NCI-H128 (cell line): ENCODE measurements around the gene TENM3.

ENCODE experiments used
- DNase-seq: peaks from one replicate; lab custom pipeline; 2025; ENCODE audit not compliant: unreplicated experiment; lab: John Stamatoyannopoulos, UW

TENM3 gene

DNA sequence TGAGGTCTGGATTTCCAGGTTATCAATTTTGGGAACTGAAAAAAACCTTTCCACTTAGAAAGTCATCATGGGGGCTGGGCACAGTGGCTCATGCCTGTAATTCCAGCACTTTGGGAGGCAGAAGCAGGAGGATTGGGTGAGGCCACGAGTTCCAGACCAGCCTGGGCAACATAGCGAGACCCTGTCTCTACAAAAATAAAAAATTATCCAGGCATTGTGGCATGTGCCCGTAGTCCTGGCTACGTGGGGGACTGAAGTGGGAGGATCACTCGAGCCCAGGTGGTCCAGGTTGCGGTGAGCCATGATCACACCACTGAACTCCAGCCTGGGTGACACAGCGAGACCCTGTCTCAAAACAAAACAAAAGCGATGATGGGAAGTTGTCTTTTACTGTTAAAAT is 7.9 kb downstream of the TENM3 start:
- no peak for DNase-seq

DNA sequence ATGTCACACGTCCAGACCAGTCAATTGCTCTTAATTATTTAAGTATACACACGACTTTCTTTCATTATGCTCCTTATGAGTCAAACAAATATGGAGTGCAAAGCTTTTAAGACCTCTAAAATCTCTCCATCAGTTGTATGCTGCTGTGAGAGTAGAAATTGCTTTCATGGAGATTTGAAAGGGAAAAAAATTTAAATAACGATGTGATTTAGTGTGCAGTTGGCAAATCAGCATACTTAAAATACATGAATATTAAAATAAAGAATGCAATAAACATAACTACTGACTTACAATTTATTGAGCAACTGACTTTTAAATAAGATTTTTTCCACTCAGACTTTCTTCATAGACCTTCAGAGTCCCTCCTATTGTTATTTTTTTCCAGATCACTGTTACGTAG is 9.0 kb downstream of the TENM3 start:
- DNase-seq: no peak

DNA sequence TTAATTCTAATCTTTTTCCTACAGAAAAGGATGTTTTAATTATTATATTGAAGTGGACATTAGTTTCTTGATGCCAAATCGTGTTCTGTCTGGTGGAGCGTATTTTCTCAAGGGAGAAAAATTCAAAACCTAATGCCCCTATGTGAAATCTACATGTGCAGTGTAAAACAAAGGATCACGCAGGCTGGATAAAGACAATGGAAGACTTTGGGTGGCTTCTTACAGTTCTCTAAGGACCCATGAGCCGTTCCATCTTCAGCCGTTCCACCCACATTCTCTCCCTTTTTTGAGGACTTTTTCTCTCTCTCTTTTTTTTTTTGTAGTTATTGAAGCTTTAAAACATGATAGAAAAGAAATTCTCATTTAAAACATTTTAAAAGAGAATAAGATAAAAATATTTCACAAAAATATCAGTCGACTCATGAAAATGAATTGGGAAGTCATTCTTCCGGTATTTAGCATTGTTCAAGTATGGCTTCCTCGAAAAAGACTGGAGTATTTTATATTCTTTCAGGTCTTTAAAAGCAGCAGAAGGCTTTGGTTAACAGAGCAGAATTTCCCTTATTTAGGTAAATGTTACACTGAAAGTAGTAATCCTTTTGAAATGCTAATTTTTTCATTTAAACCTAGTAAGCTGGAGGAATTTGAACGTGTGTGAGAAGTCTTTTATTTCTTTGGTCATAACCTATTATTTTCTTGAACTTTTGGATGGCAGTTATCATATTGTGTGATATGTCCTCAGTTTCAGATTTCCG is 11.0 kb downstream of the TENM3 start:
- no peak for DNase-seq

DNA sequence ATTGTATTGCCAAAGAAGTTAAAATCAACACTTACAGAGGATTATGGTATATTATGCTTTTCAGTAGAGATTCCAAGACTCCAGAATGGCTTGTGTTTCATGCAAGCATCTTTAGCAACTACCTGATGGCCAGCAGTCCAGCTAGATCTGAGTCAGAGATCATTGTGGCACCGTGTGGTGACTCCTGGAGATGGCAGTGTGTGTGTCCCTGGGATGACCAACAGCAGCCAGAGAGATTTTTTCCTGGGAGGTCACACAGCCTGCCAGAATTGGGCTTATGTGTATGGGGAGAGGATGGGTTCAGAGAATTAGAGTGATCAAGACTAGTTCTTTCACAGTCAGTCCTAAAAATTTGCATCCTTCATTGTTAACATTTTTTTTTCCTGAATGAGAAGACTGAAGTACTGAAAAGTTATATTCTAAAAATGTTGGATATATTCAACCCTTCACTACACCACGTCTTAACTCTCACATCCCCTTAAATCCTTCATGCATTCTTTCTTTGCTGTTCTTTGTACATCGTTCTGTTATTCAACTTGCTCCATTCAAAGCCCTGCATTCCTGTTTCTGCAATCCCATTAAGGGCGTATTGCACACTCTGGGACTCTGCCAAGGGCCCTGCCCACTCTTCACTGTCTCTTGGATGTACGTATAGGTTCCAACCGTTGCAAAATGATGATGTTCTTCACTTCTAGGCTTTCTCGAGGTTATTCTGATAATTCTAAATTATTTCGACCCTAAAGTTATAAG is 12.4 kb downstream of the TENM3 start:
- DNase-seq: no peak

DNA sequence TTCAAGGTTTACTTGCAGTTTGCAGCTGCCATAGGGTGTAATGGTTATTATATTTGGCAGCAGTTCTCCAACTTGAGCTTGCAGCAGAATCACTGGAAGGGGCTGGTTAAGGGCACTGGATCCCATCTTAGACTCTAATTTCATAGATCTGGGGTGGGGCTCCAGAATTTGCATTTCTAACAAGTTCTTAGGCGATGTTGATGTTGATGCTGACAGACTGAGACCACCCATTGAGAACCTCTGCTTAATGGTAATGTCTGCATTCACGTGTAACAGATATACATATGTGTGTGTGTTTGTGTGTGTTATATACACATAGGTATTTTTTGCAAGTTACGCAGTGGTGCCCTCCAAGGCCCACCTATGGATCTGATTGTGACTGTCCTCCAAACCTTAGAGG is 13.8 kb downstream of the TENM3 start:
- DNase-seq: no peak

DNA sequence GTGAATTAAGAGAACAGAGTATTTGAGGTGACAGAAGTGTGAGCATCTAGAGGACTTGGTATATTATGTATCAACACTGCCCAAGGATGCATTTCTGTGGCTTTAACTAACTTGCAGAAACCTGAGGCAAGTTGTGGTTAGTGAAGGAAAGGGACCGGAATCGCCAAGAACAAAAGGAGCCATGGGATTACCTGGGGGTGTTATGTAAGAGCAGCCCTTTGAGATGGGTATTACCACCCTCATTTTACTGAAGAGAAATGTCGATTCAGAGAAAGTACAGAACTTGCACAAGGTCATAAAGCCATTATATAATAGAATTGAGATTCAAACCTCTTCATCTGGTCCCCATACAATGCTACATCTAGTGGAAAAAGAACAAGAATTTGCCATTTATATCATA is 14.3 kb downstream of the TENM3 start:
- DNase-seq: no peak

DNA sequence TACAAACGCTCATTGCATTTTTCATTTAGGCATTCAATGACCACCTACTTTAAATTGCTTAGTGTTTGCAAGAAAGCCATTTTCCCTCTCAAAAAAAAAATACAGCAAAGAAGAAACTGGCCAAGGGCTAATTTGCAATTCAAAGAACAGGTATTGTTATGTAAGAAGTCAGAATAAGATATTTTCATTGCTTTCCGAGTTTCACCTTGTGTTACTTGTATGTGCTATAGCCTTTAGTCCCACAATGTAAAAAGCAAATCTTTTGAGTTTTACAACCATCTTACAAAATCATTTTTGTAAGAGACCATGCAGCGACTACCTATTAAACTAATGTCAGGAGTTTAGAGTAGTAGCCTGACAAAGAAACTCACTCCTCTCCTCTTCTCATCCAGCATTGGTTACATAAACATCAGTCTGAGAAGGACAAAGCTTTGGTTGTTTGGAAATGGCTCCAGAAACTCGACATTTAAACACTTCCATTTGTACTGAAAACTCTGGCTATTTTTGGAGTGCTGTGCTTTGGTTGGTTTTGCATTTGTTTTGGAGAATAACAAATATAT is 15.3 kb downstream of the TENM3 start:
- DNase-seq: no peak

DNA sequence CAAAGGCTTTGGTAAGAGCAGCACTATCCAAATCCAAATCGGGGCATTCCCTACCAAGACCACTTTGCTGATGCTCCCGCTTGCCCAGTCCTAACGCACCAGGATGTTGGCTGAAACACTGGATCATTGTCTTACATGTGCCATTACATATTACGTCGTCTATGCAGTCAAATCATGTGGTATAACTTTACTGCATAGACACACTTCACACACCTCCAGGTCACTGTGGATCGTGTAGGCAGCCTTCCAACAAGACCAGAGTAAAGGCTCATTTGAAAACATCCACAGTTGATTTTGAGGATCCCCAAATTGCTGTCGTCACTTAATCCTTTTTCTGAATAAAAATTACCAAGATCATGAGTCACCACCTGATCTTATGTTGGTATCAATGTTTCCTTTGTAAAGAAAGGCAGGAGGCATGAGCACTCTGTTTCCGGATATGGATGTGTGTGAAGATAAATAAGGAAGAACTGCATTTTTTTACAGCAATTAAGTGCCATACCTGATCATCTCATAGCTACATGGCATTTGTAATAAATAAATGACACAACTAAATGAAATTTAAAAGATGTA is 18.5 kb downstream of the TENM3 start:
- DNase-seq: no peak

DNA sequence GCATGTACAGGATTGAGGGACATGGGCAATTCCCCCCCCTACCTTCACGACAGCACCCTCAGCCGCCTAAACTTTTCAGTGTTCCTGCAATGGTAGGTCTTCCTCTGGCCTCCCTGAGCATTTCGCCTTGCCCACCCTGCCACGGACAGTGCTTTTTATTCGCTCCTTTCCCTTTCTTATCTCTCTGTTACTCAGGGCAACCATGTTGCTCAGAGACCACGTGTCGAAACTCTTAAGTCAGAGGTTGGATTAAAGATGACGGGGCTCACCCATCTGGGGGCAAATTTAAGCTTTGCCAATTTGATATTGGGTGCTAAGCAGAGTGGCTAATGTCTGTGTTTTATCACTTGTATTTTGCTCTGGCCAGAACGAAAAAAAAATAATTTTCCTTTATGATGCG is 20.4 kb downstream of the TENM3 start:
- no peak for DNase-seq

DNA sequence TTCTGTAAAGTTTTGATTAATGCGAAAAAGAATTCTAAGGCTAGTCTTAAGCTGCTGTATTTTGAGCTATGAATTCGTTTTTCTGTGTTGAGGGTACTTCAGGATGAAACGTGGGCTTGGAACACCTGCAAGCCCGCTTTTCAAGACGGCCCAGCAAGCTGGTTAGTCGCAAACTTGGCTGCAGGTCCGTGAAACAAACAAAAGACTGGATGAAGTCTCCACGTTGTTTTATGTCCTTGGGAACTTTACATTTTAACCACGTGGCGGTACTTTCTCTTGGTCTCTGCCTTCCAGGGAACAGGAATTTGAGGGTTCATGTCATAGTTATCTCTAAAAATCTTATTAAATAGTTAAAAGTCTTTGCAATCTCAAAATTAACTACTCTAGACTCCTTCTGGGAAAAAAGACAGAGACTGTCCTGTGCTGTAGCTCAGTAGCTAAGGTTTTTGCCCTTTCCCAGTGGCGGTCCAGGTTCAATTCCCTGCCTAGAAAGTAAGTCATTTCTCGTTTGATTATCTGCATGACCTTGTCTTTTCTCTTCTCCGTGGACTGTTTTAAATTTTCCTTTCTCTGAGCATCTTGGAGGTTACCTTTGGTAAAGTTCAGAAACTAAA is 21.0 kb downstream of the TENM3 start:
- no peak for DNase-seq

DNA sequence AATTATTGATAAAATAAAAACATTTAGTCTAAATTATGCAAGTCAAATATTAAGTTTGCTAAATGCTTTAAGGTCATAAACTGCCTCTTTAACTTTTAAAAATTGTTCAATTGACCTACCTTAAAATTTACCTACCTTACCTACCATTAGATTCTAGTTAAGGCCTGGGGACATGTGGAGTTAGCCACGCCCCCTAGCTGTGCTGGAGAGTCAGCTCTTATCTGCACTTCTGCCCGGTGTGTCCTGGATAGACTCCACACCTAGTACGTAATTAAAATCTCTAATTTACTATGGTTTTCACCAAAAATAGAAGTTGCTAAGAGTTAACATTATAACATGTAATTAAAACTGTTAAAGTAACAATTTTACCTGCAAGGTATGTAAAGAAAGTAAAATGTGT is 22.7 kb downstream of the TENM3 start:
- DNase-seq: no peak

DNA sequence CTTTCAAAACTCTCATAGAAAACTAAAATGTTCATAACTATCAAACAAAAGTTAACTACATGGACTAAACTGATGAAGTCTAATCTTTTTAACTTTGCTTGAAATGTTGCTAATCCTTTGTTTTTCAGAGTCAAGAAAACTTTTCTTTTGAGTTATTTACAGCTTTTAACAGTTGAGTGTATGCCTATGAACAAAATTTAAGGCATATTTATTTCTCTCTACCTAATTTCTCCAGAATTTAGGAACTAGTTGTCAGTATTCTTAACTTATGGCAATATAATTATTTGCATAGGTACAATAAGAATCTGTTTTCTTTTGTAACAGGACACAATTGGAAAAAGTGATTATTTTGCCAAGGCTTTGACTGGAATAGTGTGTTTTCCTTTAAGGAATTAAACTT is 23.8 kb downstream of the TENM3 start:
- no peak for DNase-seq

DNA sequence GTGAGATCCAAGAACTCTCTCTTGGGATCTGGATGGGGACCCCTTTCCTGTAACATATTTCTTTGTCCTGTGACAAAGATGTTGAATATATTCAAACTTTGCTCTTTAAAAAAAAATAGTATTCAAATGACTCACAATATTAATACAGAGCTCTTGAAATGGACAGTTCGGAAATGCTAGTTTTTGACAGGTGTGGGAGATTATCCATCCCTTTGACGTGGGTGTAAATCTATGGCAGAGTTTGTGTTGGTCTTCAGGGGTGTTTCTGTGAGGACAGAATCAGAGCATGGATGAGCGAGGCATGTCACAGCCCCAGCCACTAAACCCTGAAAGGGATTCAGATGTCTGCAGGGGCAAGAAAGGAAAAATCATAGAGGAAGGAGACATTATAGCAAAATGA is 25.8 kb downstream of the TENM3 start:
- DNase-seq: no peak

DNA sequence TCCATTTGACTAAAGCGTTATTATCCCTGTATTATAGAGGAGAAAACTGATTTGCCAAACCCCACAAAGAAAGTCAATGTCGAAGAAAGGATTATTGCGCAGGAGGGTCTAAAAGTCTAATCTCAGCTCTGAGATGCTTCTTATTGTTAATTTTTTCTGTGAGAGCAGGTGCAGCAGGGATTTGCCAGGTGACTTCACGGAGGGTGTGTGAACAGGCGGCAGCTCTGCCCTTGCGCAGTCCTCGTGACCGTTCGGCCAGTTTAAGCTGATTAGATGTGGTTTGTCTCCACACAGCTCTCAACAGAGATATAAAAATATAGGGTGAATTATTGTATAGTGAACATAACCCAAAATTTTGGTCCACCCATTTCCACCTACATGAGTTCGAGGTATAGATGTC is 28.5 kb downstream of the TENM3 start:
- no peak for DNase-seq

DNA sequence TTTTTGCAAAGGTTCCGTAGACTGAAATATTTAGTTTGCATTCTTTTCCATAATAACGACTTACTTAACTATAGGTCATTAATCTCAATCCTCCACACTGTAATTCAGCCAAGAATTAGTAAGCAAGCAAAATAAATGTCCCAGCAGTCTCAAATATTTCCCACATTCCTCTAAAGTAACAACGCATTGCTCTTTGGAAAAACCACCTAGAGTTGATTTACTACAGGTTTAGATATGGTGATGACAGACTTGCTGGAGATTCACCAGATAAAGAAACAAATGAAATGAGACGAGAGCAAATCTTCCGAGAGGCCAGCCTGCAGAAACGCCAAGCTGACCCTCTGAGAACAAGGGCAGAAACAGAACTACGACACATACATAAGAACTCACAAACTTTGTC is 28.9 kb downstream of the TENM3 start:
- DNase-seq: no peak

DNA sequence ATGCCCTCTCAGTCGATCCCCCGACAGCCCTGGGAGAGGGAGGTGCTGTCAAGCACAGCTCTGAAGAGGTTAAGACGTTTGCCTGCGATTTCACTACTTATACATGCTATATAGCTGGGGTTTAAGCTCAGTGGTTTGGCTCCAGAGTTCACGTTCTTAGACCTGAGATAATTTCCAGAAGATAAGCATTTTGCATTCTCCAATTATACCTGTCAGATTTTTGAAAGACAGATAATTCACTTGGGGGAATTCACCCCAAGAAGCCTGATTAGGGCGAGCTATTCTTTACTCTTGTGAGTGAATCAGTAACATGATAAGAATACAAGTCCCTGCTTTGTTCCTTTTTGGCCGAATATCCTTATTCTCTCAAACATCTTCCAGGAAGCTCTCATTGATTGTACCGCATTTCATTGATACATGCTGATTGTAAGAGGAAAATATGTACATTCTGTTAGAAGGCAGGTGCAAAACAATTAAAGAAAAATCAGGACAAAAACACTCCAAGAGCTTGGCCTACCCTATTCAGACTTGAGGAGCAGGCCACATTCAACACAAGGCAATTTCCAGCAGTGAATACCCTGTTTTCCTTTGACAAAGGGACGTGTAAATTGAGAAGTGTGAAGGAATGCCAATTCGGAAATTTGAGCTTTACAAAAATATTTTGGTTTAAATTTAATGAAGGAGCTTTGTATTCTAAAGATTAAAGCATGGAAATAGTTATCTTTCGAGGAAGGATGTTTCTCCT is 30.2 kb downstream of the TENM3 start:
- DNase-seq: no peak

DNA sequence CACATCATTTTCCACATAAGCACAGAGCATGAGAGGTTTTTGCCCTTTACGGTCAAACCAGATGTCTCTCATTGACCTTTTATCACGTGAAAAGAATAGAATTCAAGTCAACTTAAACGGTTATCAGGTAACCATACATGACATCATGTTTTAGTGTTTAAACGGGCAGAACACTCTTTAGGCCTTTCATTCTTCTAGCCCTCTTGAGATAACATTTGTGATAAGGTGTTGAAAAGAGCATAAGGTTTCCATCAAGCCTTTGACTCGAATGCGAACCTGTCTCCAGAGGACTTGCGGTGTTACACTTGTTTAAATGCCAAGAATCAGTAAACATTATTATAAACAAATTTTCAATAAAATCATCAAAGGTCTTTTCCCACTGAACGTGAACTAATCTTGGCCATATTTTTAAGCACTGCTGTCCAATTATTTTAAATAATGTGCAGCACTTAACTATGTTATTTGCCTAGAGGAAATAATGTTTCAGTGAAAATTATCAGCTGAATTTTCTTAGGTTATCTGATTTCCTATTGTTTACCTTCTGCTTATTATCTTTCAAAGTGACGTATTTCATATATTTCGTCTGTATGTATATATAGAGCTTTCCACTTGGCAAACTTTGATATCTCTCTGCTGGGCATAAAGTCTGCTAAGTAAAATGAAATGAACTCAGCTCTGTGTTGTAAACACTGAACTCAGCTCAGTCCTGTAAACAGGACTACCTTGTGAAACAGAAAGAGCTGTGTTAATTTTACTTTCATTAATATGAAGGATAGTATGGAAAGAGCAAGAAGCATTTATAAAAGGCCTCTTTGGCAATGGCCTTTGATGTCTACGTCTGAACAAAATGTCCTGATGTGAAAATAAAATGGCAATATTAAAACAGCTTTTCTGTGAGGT is 33.3 kb downstream of the TENM3 start:
- no peak for DNase-seq

DNA sequence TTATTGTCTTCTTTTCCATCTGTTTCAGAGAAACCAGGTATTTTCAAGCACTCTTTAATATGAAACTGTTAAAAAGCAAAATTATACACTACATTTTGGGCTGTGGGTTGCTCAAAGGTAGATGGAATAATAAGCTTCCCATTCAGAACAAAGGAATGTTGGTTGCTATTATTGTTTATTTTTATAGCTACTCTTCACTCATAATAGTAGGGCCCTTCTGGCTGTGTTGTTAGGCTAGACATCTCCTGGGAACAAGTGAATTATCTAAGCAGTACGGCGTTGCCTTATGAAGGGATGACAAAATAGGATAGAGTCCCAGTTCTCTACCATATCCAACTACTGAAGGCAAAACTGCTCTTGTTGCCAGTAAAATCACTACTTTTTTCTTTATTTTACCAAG is 34.2 kb downstream of the TENM3 start:
- no peak for DNase-seq

DNA sequence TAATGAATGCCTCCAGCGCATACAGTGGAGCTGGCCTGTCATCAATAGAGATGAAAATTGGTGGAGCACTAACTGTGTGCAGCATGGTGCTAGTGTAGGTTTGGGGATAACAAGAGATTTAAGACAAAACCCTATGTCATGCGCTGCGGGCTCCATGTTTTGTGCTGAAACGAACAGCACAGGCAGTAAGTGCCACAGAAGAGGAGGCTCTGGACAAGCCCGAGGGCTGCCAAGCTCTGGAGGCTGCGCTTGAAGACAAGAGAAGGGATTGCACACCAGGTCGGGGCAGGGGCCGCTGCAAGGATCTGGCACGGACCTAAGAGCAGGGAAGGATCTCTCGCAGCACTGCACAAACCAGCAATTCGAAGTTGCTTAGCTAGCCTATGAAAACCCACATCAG is 35.5 kb downstream of the TENM3 start:
- DNase-seq: no peak
